ENCODE data around the gene STK32B. TPM values are rescaled to one million over a fixed set of nuclear protein-coding genes. Genes with fewer than 3 reads are reported as not detected.

Gene STK32B
- total and polyA plus RNA-seq, 11 donors = 0.08 to 2.0 (median 0.25) TPM

DNA sequence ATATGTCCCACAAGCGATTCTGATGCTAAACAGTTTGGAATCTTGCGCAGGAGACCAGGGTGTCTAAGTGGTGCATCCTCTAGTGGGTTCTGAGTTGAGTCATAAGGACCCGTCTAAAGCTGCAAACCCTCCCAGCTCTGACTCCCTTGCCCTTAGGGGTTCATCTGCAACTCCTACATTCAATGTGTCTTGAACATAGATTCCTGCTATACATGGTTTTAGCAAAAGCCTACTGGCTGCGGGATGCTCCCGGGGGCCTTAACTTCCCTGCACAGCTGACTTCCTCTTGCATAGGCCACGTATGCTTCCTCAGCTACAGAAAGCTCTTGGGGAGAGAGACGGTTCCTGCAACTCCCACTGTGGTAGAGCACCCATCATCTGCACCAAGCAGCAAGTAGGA, 420.4 kb downstream of the STK32B start:
- no peak for DNase-seq
- Histone ChIP-seq H3K4me1 (no peaks in the 10 kb centered on the region), H3K27ac (no peak overlapping the region), H3K27me3 (no peaks in the 10 kb centered on the region), H3K4me3 (no peak overlapping the region), H3K9me3 (no peaks in the 10 kb centered on the region), H3K36me3 (no peaks in the 10 kb centered on the region)
- TF ChIP-seq, protein P1, sequence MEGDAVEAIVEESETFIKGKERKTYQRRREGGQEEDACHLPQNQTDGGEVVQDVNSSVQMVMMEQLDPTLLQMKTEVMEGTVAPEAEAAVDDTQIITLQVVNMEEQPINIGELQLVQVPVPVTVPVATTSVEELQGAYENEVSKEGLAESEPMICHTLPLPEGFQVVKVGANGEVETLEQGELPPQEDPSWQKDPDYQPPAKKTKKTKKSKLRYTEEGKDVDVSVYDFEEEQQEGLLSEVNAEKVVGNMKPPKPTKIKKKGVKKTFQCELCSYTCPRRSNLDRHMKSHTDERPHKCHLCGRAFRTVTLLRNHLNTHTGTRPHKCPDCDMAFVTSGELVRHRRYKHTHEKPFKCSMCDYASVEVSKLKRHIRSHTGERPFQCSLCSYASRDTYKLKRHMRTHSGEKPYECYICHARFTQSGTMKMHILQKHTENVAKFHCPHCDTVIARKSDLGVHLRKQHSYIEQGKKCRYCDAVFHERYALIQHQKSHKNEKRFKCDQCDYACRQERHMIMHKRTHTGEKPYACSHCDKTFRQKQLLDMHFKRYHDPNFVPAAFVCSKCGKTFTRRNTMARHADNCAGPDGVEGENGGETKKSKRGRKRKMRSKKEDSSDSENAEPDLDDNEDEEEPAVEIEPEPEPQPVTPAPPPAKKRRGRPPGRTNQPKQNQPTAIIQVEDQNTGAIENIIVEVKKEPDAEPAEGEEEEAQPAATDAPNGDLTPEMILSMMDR (IDR thresholded peaks at IDR 0.05) = no peak
- no peak for TF ChIP-seq POLR2A (IDR thresholded peaks at IDR 0.05)
- 73 to 86% (median 80%) methylated on average over 4 to 7 of the region's 7 CpGs for WGBS, 4 donors
- intact Hi-C loops (cut with DNase I) = no loop called here
- no peak for ATAC-seq

DNA sequence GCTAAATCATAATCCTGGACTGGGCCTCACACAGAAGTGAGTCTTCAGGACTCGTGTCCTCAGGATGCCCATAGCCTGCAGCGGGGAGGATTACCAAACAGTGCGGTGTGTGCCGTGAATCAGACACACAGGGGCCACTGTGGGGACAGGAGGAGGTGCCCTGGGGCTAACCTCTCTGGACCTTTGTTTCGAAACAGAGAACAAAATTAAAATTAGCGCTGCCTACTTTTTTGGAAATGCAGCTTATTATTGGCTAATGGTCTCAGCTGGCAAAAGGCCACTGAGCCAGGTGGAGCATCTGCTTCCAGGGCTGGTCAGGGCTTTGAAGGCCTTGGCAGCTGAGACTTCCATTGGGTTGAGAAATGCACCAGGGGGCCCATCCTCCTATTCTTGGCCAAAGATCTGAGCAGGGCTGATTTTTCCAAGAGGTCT, 420.9 kb downstream of the STK32B start:
- no peak overlapping the region for H3K27ac ChIP-seq
- TF ChIP-seq POLR2A (IDR thresholded peaks at IDR 0.05) = no peak
- TF ChIP-seq, protein P1 (IDR thresholded peaks at IDR 0.05) = no peak
- 85 to 94% (median 92%) methylated on average over 5 to 6 of the region's 6 CpGs for WGBS, 4 donors
- no peaks in the 10 kb centered on the region for H3K4me1 ChIP-seq
- intact Hi-C loops (cut with DNase I) = no loop called here
- no peaks in the 10 kb centered on the region for H3K27me3 ChIP-seq
- no peaks in the 10 kb centered on the region for H3K36me3 ChIP-seq
- peaks cover 0 to 3% (median 0%) of the 10 kb centered on the region in 12 donors for H3K9me3 ChIP-seq
- no peak for ATAC-seq
- DNase-seq = no peak
- no peak overlapping the region for H3K4me3 ChIP-seq

DNA sequence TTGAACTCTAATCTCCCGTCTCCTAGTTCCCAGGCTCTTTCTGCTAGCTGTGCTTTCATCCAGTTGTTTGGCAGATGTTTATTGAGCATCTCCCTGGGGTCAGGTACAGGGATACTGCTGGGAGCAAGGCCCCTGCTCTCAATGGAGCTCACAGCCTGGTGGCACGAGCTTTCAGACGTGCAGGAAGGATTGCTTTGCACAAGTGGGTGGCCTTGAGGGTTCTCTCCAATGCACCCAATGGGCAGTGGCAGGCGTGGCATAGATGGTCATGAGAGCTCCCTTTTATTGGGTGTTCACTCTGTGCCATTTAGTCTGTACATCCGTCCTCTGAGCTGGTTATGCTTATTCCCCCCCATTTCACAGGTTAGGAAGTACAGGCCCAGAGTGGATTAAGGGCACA, 421.8 kb downstream of the STK32B start:
- no peak for DNase-seq
- no peak for TF ChIP-seq POLR2A (IDR thresholded peaks at IDR 0.05)
- TF ChIP-seq, protein P1 (IDR thresholded peaks at IDR 0.05) = no peak
- WGBS, 4 donors = 74 to 82% (median 75%) methylated on average over 3 to 5 of the region's 5 CpGs

DNA sequence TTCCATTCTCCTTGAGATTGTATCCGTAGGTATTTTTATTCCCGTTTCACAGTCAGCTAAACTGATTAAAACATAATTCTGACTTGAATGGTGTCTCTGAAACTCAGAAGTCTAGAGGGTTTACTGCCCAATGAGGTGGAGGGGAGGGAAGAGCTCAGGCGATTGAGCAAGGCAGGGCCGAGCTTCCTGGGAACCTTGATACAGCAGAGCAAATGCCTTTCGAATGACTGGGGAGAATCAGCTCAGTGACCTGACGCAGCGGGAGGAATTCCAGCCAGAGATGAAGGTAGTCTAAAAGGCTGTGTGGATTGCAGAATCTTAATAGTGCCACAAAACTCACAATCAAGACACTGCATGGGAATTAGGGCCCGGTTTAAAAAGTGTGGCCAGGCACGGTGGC, 423.5 kb downstream of the STK32B start:
- Histone ChIP-seq H3K36me3 (no peaks in the 10 kb centered on the region), H3K4me1 (no peaks in the 10 kb centered on the region), H3K27ac (no peak overlapping the region), H3K9me3 (peaks cover 0 to 3% (median 0%) of the 10 kb centered on the region in 12 donors), H3K27me3 (no peaks in the 10 kb centered on the region), H3K4me3 (no peak overlapping the region)
- WGBS, 4 donors = 85 to 90% (median 88%) methylated on average over 9 of the region's 9 CpGs
- DNase-seq (no peak), ATAC-seq (no peak)
- TF ChIP-seq, protein P1 (IDR thresholded peaks at IDR 0.05) = no peak
- no peak for TF ChIP-seq POLR2A (IDR thresholded peaks at IDR 0.05)
- intact Hi-C loops (cut with DNase I) = no loop called here

More for the DNA sequence above, 421.8 kb downstream of the STK32B start:
- ATAC-seq = no peak
- Histone ChIP-seq H3K27me3 (no peaks in the 10 kb centered on the region), H3K4me3 (no peak overlapping the region), H3K9me3 (peaks cover 0 to 3% (median 0%) of the 10 kb centered on the region in 12 donors), H3K4me1 (no peaks in the 10 kb centered on the region), H3K36me3 (no peaks in the 10 kb centered on the region), H3K27ac (no peak overlapping the region)
- intact Hi-C loops (cut with DNase I) = no loop called here

Measured in heart left ventricle (tissue), 16 donors.